Epithelial cell of alveolus of lung (primary cell): ENCODE results near the gene NAALADL1. TPM values are rescaled to one million over a fixed set of nuclear protein-coding genes. Genes with fewer than 3 reads are reported as not detected.

Source experiments
- total RNA-seq: library from RNA; depleted of rRNA; stranded (reverse); fragments of >200 nt; gene quantifications from 2 replicates; pipeline ENCODE4 v1.2.1, GENCODE V29; 2015

The NAALADL1 gene
- 38.9 and 41.3 TPM in 2 replicates for total RNA-seq

GRCh38 chr11:65058419-65059054 is at the start of gene NAALADL1:
TSS of gene NAALADL1 (minus strand) at chr11:65058553. CDS start at chr11:65058521, 32 bp downstream.

GRCh38 chr11:65095974-65096806 is 37.8 kb upstream of the NAALADL1 start, which contains the start of gene VPS51:
TSS of gene VPS51 (plus strand) at chr11:65096214. CDS start at chr11:65096251, 37 bp downstream.

GRCh38 chr11:65083834-65084597 is 25.7 kb upstream of the NAALADL1 start, which contains the start of the genes CDCA5 and ZFPL1:
TSS of gene CDCA5 (minus strand) at chr11:65084040. CDS start at chr11:65083978, 62 bp downstream.
TSS of gene ZFPL1 (plus strand) at chr11:65084222. CDS start at chr11:65084699, 477 bp downstream.

GRCh38 chr11:65040847-65041622 is 17.3 kb downstream of the NAALADL1 start, which contains the start of gene SAC3D1:
TSS of gene SAC3D1 (plus strand) at chr11:65041210. CDS start at chr11:65041293, 83 bp downstream.

GRCh38 chr11:65027213-65028067 is 30.9 kb downstream of the NAALADL1 start, which contains the start of gene SNX15:
TSS of gene SNX15 (plus strand) at chr11:65027439. CDS start at chr11:65027538, 99 bp downstream.

GRCh38 chr11:65013888-65014725 is 44.2 kb downstream of the NAALADL1 start, which contains the start of gene ARL2:
TSS of gene ARL2 (plus strand) at chr11:65014160. CDS start at chr11:65014208, 48 bp downstream.

GRCh38 chr11:64996710-64997380 is 61.5 kb downstream of the NAALADL1 start, which contains the start of gene BATF2:
TSS of gene BATF2 (minus strand) at chr11:64996971. CDS start at chr11:64996914, 57 bp downstream.

Other genes with a start within 250 kb of the NAALADL1 start
- 25.5 and 26.2 TPM in 2 replicates for gene MEN1, start 248.0 kb downstream of the NAALADL1 start, total RNA-seq
- 0.08 and 0.91 TPM in 2 replicates for gene CDC42BPG, start 213.9 kb downstream of the NAALADL1 start, total RNA-seq
- 37.5 and 50.9 TPM in 2 replicates for gene EHD1, start 179.9 kb downstream of the NAALADL1 start, total RNA-seq
- gene ATG2A, start 141.3 kb downstream of the NAALADL1 start, total RNA-seq: 14.5 and 36.2 TPM in 2 replicates
- gene PPP2R5B, start 133.9 kb downstream of the NAALADL1 start, total RNA-seq: 21.0 and 22.8 TPM in 2 replicates
- gene GPHA2, start 122.7 kb downstream of the NAALADL1 start, total RNA-seq: not detected in 2 replicates
- not detected in 2 replicates for gene MAJIN, start 86.4 kb downstream of the NAALADL1 start, total RNA-seq
- 1.8 and 3.2 TPM in 2 replicates for gene BATF2, start 61.6 kb downstream of the NAALADL1 start, total RNA-seq
- gene ARL2, start 44.4 kb downstream of the NAALADL1 start, total RNA-seq: 187 and 226 TPM in 2 replicates
- 13.4 and 15.6 TPM in 2 replicates for gene SNX15, start 31.1 kb downstream of the NAALADL1 start, total RNA-seq
- 6.7 and 16.2 TPM in 2 replicates for gene SAC3D1, start 17.3 kb downstream of the NAALADL1 start, total RNA-seq
- 6.1 and 17.3 TPM in 2 replicates for gene CDCA5, start 25.5 kb upstream of the NAALADL1 start, total RNA-seq
- gene ZFPL1, start 25.7 kb upstream of the NAALADL1 start, total RNA-seq: 51.3 and 69.4 TPM in 2 replicates
- gene VPS51, start 37.7 kb upstream of the NAALADL1 start, total RNA-seq: 155 and 557 TPM in 2 replicates
- 16.8 and 32.3 TPM in 2 replicates for gene TM7SF2, start 53.3 kb upstream of the NAALADL1 start, total RNA-seq
- 22.7 and 23.7 TPM in 2 replicates for gene ZNHIT2, start 59.1 kb upstream of the NAALADL1 start, total RNA-seq
- gene FAU, start 63.6 kb upstream of the NAALADL1 start, total RNA-seq: 511 and 807 TPM in 2 replicates
- 55.3 and 71.5 TPM in 2 replicates for gene MRPL49, start 63.8 kb upstream of the NAALADL1 start, total RNA-seq
- 20.6 and 34.6 TPM in 2 replicates for gene SYVN1, start 76.0 kb upstream of the NAALADL1 start, total RNA-seq
- not detected in 2 replicates for gene SPDYC, start 111.7 kb upstream of the NAALADL1 start, total RNA-seq
- 168 and 220 TPM in 2 replicates for gene CAPN1, start 123.4 kb upstream of the NAALADL1 start, total RNA-seq
- gene POLA2, start 203.4 kb upstream of the NAALADL1 start, total RNA-seq: 11.7 and 18.0 TPM in 2 replicates